HepG2 (cell line): ENCODE measurements around the gene KIAA0232. TPM values are rescaled to one million over a fixed set of nuclear protein-coding genes. Genes with fewer than 3 reads are reported as not detected.

Source experiments
- ATF2 ChIP-seq: sonication (generic); formaldehyde crosslinking; IDR thresholded peaks from 2 replicates; pipeline ENCODE4 v1.4.0; 2020; ENCODE audit warnings: missing genetic modification reagents
- CHD2 ChIP-seq: IDR thresholded peaks from 2 replicates; pipeline ENCODE4 v1.6.1; 2011; ENCODE audit warnings: low read depth, low read length, improper control_type of control experiment
- FOXJ3 ChIP-seq: sonication (generic); formaldehyde crosslinking; IDR thresholded peaks from 2 replicates; pipeline ENCODE4 v1.4.0; 2020; ENCODE audit warnings: missing genetic modification reagents, mild to moderate bottlenecking, borderline replicate concordance
- GATAD2A ChIP-seq: IDR thresholded peaks from 2 replicates; pipeline ENCODE4 v1.6.1; 2016
- HDAC6 ChIP-seq: fragments of 200-600 bp; sonication (generic); IDR thresholded peaks from 2 replicates; pipeline ENCODE4 v1.7.0; 2017; ENCODE audit warnings: mild to moderate bottlenecking, antibody characterized with exemption, low read length, low read depth
- HOXD1 ChIP-seq: sonication (generic); formaldehyde crosslinking; IDR thresholded peaks from 2 replicates; pipeline ENCODE4 v1.5.0; 2020; ENCODE audit warnings: missing genetic modification reagents
- IRF2 ChIP-seq: IDR thresholded peaks from 2 replicates; pipeline ENCODE4 v1.6.1; 2018; ENCODE audit warnings: missing genetic modification reagents, missing compliant biosample characterization
- JUND ChIP-seq: sonication (generic); formaldehyde crosslinking; IDR thresholded peaks from 2 replicates; pipeline ENCODE4 v1.8.0; 2022; ENCODE audit warnings: mild to moderate bottlenecking, missing genetic modification reagents
- MED13 ChIP-seq: sonication (generic); formaldehyde crosslinking; IDR thresholded peaks from 2 replicates; pipeline ENCODE4 v1.5.0; 2020; ENCODE audit warnings: missing genetic modification reagents
- NCOA2 ChIP-seq: sonication (generic); formaldehyde crosslinking; IDR thresholded peaks from 2 replicates; pipeline ENCODE4 v1.8.0; 2022; ENCODE audit warnings: inconsistent platforms
- NKX3-1 ChIP-seq: sonication (generic); formaldehyde crosslinking; IDR thresholded peaks from 2 replicates; pipeline ENCODE4 v1.5.0; 2020; ENCODE audit warnings: missing genetic modification reagents
- NR2C2 ChIP-seq: sonication (generic); formaldehyde crosslinking; IDR thresholded peaks from 2 replicates; pipeline ENCODE4 v1.4.0; 2020; ENCODE audit warnings: missing genetic modification reagents, mild to moderate bottlenecking, moderate library complexity, borderline replicate concordance
- ONECUT2 ChIP-seq: sonication (generic); formaldehyde crosslinking; IDR thresholded peaks from 2 replicates; pipeline ENCODE4 v1.4.0; 2020; ENCODE audit warnings: missing genetic modification reagents
- PLRG1 ChIP-seq: fragments of 450-650 bp; conservative IDR thresholded peaks from 2 replicates; pipeline ENCODE4 v1.6.1; 2016
- RARA ChIP-seq: IDR thresholded peaks from 2 replicates; pipeline ENCODE4 v1.6.1; 2016; ENCODE audit warnings: missing genetic modification reagents, missing compliant biosample characterization
- RBM39 ChIP-seq: fragments of 200-400 bp; formaldehyde crosslinking; IDR thresholded peaks from one replicate; pipeline ENCODE4 v1.6.1; 2018; ENCODE audit warnings: antibody characterized with exemption, mild to moderate bottlenecking, low read depth, low read length; ENCODE audit not compliant: poor library complexity, severe bottlenecking
- RCOR2 ChIP-seq: IDR thresholded peaks from 2 replicates; pipeline ENCODE4 v1.6.1; 2016; ENCODE audit warnings: missing biosample characterization, missing genetic modification reagents
- SIX4 ChIP-seq: sonication (generic); formaldehyde crosslinking; IDR thresholded peaks from 2 replicates; pipeline ENCODE4 v1.4.0; 2020; ENCODE audit warnings: missing genetic modification reagents
- TFDP2 ChIP-seq: sonication (generic); formaldehyde crosslinking; IDR thresholded peaks from 2 replicates; pipeline ENCODE4 v1.4.0; 2020; ENCODE audit warnings: missing genetic modification reagents
- ZBTB7B ChIP-seq: sonication (generic); formaldehyde crosslinking; IDR thresholded peaks from 2 replicates; pipeline ENCODE4 v1.4.0; 2020; ENCODE audit warnings: missing genetic modification reagents
- ZNF326 ChIP-seq: sonication (generic); formaldehyde crosslinking; IDR thresholded peaks from 2 replicates; pipeline ENCODE4 v1.4.0; 2020; ENCODE audit warnings: missing genetic modification reagents, borderline replicate concordance
- ZNF33B ChIP-seq: sonication (generic); formaldehyde crosslinking; IDR thresholded peaks from 2 replicates; pipeline ENCODE4 v1.5.1; 2020; ENCODE audit warnings: mild to moderate bottlenecking, missing genetic modification reagents
- ZNF629 ChIP-seq: sonication (generic); formaldehyde crosslinking; conservative IDR thresholded peaks from 2 replicates; pipeline ENCODE4 v1.5.0; 2020; ENCODE audit warnings: missing genetic modification reagents
- ZNF770 ChIP-seq: sonication (generic); formaldehyde crosslinking; IDR thresholded peaks from 2 replicates; pipeline ENCODE4 v1.5.0; 2020; ENCODE audit warnings: mild to moderate bottlenecking, missing genetic modification reagents
- ZNF800 ChIP-seq: sonication (generic); formaldehyde crosslinking; IDR thresholded peaks from 2 replicates; pipeline ENCODE4 v1.4.0; 2020; ENCODE audit warnings: missing genetic modification reagents
- ZSCAN25 ChIP-seq: sonication (generic); formaldehyde crosslinking; IDR thresholded peaks from 2 replicates; pipeline ENCODE4 v1.8.0; 2022; ENCODE audit warnings: mild to moderate bottlenecking, missing genetic modification reagents
- polyA plus RNA-seq, 8 experiments: library from polyadenylated mRNA; depleted of rRNA in 3 of 8; stranded (reverse) in 7 of 8; unstranded in 1 of 8; fragments of >200 nt; fragmentation: Illumina TruSeq in 4 of 8; extraction: Trizol in 4 of 8; gene quantifications; 2 replicates each; pipeline versions ENCODE4 v1.2.1 to v1.2.3, GENCODE V29; 2011 to 2016; ENCODE audit warnings: low read depth in 4 of 8, missing spikeins in 1 of 8, mixed read lengths in 1 of 8; ENCODE audit not compliant: insufficient read depth in 1 of 8
- total RNA-seq, 5 experiments: library from RNA; depleted of rRNA; stranded (reverse); fragments of >200 nt; fragmentation: Illumina TruSeq; extraction: Trizol; gene quantifications; 2 replicates each; pipeline ENCODE4 v1.2.3, GENCODE V29; 2016; ENCODE audit warnings: low read depth in 1 of 5

Gene KIAA0232
- total and polyA plus RNA-seq, 2 of the 13 experiments (the other 11 are each of a cell fraction or from before 2014, with no cell fraction given) = 7.8 to 17.1 TPM

- TF ChIP-seq SIX4 (CRISPR knock-in tag) = peak; percentile 59
- peak; percentile 33; the same call in 1 of the 2 replicates for TF ChIP-seq TFDP2 (CRISPR knock-in tag)
- no peak for TF ChIP-seq JUND (CRISPR knock-in tag)
- peak; percentile 85 for TF ChIP-seq RARA
- TF ChIP-seq ZBTB7B = peak; percentile 78; the same call in 1 of the 2 replicates
- TF ChIP-seq FOXJ3 = 0 out of 2 replicates have a peak, but pooled peaks have one; percentile 69
- peak; percentile 78 for TF ChIP-seq RBM39
- TF ChIP-seq IRF2 (CRISPR knock-in tag) = peak; percentile 81
- peak; percentile 83 for TF ChIP-seq NR2C2 (CRISPR knock-in tag)
- TF ChIP-seq HOXD1 = 0 out of 2 replicates have a peak, but pooled peaks have one; percentile 74
- peak; percentile 73 for TF ChIP-seq GATAD2A
- TF ChIP-seq HDAC6 = no peak
- TF ChIP-seq NKX3-1 (CRISPR knock-in tag) = peak; percentile 65; the same call in 1 of the 2 replicates
- TF ChIP-seq MED13 (CRISPR knock-in tag) = peak; percentile 86; the same call in 1 of the 2 replicates
- no peak for TF ChIP-seq ONECUT2
- TF ChIP-seq NCOA2 (CRISPR knock-in tag) = peak; percentile 80
- TF ChIP-seq ZNF326 (CRISPR knock-in tag) = no peak
- TF ChIP-seq RCOR2 (CRISPR knock-in tag) = 0 out of 2 replicates have a peak, but pooled peaks have one; percentile 31
- TF ChIP-seq ZNF800 (CRISPR knock-in tag) = peak; percentile 61; the same call in 1 of the 2 replicates
- TF ChIP-seq PLRG1 = no peak
- TF ChIP-seq CHD2 = 0 out of 2 replicates have a peak, but pooled peaks have one; percentile 48
- peak; percentile 55; the same call in 1 of the 2 replicates for TF ChIP-seq ZSCAN25 (CRISPR knock-in tag)
- peak; percentile 52; the same call in 1 of the 2 replicates for TF ChIP-seq ZNF33B
- TF ChIP-seq ZNF629 (CRISPR knock-in tag) = 0 out of 2 replicates have a peak, but pooled peaks have one; percentile 27
- 0 out of 2 replicates have a peak, but pooled peaks have one; percentile 15 for TF ChIP-seq ATF2 (CRISPR knock-in tag)
- peak; percentile 69; the same call in 1 of the 2 replicates for TF ChIP-seq ZNF770 (CRISPR knock-in tag)
Observed at GRCh38 chr4:6753103-6753560, 29.4 kb upstream of the KIAA0232 start (continued).
